ENCODE results near the gene TBCK.
"Not testable (repeated sequence)": the region's sequence is repeated elsewhere in the genome, so short reads cannot be mapped to it uniquely, and the experiment has no call there.

Gene TBCK

DNA sequence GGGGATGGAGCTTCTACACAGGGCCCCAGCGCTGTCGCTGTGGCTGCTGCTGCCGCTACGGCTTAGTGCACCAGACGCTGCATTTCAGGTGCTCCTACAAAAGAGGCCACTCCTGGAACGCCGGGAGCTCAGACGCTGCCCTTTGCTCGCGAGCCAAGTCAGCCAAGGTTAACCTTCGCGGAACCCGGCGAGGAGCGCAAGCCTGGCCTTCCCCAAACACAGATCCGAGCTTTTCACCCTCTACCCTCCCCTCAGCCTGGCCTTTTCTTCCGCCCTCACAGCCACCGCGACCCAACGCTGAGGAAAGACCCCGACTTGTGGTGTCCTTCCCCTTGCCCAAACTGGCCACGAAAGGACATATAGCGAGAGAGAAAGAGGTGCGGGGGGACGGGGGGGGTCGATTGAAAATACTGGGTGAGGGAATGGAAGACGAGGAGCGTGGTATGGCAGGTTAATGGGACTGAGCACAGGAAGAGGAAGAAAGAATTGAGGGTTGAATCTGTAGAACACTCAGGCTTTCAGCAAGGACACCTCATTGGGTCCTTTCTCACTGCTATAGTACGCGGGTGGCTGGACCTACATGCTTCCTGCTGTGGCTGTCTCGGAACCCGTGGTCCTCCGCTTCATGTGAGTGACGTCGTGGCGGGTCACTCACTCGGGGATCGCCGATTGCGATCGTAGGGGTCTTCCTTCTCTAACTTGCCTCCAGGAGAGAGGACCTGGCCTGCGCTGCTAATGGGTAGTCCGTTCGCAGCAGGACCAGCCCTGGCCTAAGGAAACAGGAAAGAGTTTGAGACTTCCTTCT is at the start of gene TBCK, which contains the start of gene AIMP1:
Gene TBCK (minus strand): TSS at position 242 of the 805 bp plus-strand sequence. CDS start 7,249 bp downstream, outside the sequence.
Gene AIMP1 (plus strand): TSS at position 583 of the 805 bp plus-strand sequence. CDS start 8,460 bp downstream, outside the sequence.
- DNase-seq (ENCODE audit: low read depth): peak; percentile 74

GRCh38 chr4:106365613-106366012 is 49.6 kb upstream of the TBCK start:
- DNase-seq (ENCODE audit: low read depth): no peak

DNA sequence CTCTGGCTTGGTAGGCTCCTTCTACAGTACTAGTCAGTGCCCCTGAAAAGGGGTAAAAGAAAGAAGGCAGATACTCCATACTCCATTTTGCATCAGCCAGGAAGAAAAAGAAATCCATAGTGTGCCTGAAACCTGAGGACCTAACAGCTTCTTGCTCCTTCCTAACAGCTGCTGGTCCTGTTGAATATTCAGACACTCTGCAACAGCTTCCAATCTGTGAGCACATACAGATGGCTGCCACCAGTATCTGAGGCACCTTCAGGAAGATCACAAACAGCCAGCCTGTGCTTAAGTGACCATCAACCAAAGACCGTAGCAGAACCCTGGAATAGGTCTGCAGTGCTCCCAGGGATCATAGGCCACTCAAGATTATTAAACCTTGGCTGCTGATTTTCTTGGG is 48.3 kb upstream of the TBCK start:
- DNase-seq (ENCODE audit: low read depth): no peak

DNA sequence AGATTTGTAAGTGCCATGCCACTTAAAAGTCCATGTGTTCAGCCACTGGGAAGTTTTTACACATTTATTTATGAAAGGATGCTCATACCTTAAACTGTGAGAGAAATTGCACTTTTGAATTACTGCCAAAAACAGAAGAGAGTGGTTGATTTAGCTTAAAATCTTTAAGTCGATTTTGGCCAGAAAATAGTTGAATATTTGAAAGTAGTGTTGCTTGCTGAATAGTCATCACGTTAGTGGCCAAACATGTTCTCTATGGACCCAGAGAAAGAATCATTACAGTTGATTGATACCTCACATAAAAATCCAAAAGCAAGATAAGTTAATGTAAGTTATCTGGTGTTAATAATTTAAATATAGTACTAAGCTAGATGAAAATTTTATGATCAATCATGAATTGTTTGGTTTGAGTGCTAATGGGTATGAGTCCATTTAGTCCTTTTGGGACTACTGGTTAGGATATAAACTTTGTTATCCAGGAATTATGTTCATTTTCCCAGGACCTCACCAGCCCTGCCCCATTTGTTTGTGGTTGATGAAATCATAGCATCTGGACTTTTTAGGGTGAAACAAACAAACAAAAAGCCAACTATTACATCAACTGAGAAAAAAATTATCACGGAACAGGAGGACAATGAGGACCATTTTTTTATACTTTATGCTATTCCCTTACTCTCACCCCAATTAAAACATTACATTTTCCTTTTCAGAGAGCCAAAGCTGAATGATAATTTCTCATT is 46.2 kb upstream of the TBCK start:
- DNase-seq (ENCODE audit: low read depth): no peak

GRCh38 chr4:106358899-106359298 is 42.9 kb upstream of the TBCK start:
- DNase-seq (ENCODE audit: low read depth): no peak

DNA sequence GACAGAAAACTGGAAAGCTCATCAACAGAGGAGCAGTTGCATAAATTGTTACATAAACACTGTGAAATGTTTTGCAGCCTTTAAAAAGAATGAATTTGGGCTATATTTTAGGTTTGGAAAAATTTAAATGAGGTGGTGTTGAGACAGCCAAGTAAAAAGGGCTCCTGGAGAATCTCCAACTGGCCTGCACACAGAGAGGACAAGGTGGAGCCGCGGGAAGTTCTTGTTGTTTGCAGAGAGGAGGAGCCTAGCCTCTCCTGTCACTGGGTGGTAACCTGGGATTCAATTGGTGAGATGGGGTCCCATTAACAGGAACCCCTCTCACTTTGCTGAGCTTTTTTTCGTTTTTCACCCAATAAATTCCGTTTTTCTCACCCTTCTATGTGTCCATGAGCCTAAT is 39.2 kb upstream of the TBCK start:
- DNase-seq (ENCODE audit: low read depth): no peak

GRCh38 chr4:106353786-106354185 is 37.8 kb upstream of the TBCK start:
- no peak for DNase-seq (ENCODE audit: low read depth)

DNA sequence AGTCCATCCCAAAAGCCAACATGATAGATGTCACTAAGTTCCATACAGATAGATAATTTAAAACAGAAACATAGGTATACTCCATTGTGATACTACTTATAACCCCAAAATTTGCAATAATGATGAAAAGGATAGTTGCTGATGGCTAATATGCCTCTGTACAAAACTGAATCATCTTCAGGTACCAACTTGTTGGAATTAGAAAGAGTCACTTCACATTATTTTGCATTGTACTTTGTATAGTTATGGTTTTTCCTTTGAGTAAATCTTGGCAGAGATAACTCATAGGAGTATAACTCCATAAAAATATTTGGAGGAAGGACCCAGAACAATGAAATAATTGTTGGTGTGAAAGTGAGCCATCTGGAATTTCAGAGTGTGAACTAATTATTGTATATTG is 35.0 kb upstream of the TBCK start:
- no peak for DNase-seq (ENCODE audit: low read depth)

GRCh38 chr4:106347167-106347566 is 31.2 kb upstream of the TBCK start:
- DNase-seq (ENCODE audit: low read depth): no peak

- no peak for DNase-seq (ENCODE audit: low read depth)
Observed at GRCh38 chr4:106344647-106344970, 28.6 kb upstream of the TBCK start.

- no peak for DNase-seq (ENCODE audit: low read depth)
Observed at GRCh38 chr4:106343865-106344646, 28.0 kb upstream of the TBCK start.

GRCh38 chr4:106340774-106341173 is 24.8 kb upstream of the TBCK start:
- no peak for DNase-seq (ENCODE audit: low read depth)

GRCh38 chr4:106339431-106339830 is 23.4 kb upstream of the TBCK start:
- no peak for DNase-seq (ENCODE audit: low read depth)

- DNase-seq (ENCODE audit: low read depth): no peak
Observed at GRCh38 chr4:106338671-106339070, 22.7 kb upstream of the TBCK start.

GRCh38 chr4:106337916-106338315 is 21.9 kb upstream of the TBCK start:
- DNase-seq (ENCODE audit: low read depth): no peak

GRCh38 chr4:106336618-106337017 is 20.6 kb upstream of the TBCK start:
- DNase-seq (ENCODE audit: low read depth): no peak

DNA sequence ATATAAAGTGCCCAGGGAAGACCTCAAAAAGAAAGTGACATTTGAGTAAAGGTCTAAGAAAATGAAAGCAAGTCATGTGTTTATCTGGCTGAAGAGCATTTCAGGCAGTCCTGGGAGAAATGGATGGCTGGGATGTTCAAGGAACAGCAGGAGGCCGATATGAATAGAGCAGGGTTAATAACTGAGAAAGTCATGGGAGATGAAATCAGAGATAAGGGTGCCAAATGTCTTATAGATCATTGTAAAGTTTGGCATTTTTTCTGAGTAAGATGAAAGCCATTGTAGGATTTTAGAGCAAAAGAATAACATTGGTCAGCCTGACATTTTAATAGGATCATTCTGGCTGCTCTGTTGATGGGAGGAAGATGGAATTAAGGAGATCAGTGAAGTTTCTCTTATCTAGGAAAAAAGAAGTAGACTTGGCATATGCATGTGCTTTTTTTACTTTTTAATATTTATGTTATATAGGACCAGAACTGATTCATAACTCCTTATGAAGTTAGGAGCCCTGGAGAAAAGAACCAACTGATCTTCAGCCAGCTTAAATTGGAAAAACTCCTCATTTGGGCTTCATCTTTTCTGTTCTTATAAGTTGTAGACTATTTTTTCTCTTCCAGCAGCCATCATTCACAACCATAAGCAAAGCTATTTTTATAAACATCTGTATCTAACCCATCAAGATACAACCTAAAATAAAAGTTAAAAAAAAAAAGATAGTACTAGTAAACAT is 18.9 kb upstream of the TBCK start:
- DNase-seq (ENCODE audit: low read depth): no peak

GRCh38 chr4:106333186-106333585 is 17.2 kb upstream of the TBCK start:
- DNase-seq (ENCODE audit: low read depth): no peak

DNA sequence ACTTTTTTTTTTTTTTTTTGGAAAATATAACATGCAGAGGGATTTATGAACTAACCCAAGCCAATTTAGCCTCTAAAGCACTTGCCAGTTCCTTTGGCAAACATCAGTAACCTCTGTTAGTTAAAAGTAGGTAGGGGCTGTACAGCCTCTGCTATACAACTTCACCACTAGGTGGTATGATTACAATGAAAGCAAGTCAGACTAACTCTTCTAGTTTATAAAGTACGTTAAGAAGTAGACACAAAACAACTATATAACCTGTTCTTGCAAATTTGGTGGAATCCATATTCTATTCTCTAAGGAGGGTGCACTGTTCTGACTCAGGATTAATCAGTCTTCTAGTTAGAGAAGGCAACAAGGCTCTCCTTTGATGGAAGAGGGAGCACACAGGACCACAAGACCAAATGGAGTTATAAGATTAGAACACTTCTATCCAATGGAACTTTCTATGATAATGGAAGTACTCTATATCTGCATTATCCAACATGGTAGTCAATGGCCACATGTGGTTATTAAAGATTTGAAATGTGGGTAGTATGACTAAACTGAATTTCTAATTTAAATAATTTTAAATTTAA is 13.1 kb upstream of the TBCK start:
- no peak for DNase-seq (ENCODE audit: low read depth)

DNA sequence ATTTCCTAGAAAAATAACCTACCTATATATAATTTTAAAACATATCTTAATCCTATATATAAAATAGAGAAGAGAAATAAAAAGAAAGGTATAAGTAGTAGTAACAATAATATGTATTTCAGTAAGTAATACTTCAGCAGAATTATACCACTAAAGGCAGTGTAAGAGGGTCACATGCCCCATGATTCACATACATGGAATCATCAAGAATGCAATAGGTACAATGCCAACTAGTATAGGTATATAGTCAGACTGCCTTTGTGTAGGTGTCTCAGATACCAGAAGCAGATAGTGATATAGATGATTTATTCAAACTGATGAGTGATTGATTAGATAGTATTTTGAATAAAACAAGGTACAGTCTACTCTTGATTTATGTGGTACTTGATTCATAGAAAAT is 9.8 kb upstream of the TBCK start:
- no peak for DNase-seq (ENCODE audit: low read depth)

DNA sequence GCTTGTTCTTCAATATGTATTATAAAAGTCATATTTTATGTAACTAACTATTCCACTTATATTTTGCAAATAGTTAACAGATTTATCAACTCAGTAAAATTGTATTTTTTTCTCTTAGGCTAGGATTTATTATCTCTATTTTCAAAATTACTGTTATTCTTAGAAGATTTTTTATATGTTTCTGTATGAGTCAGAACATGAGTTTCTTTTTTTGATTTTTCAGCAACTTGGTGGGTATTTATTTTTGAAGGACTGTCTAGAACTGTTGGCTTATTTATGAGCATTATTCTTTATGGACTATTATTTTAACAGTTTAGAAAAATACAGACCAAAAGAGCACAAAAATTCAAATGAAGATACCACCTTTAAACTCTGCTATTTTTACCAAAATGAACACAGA is 7.1 kb upstream of the TBCK start:
- DNase-seq (ENCODE audit: low read depth): no peak

DNA sequence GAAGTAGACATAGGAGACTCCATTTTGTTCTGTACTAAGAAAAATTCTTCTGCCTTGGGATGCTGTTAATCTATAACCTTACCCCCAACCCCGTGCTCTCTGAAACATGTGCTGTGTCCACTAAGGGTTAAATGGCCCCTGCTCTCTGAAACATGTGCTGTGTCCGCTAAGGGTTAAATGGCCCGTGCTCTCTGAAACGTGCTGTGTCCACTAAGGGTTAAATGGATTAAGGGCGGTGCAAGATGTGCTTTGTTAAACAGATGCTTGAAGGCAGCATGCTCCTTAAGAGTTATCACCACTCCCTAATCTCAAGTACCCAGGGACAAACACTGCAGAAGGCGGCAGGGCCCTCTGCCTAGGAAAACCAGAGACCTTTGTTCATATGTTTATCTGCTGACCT is 5.8 kb upstream of the TBCK start:
- DNase-seq (ENCODE audit: low read depth): not testable (repeated sequence)

Data from stimulated activated CD8-positive, alpha-beta memory T cell treated with anti-CD3 and anti-CD28 coated beads, Interleukin-4, amount 100 ng/mL, for 24 hours (primary cell).